Sigmoid colon (tissue), 4 donors: Measurements from ENCODE around the gene FOSL2.

Experiments
- EP300 ChIP-seq, 4 donors: sonication (generic); formaldehyde crosslinking; IDR thresholded peaks; one replicate each; pipeline ENCODE4 v1.6.1; 2017; ENCODE audit warnings: antibody characterized with exemption in 4 of 4
- POLR2A ChIP-seq, 2 donors: fragments of 450-650 bp; IDR thresholded peaks; one replicate each; pipeline ENCODE4 v1.6.1; 2016; ENCODE audit warnings: antibody characterized with exemption in 2 of 2, mild to moderate bottlenecking in 2 of 2, moderate library complexity in 2 of 2
- POLR2AphosphoS5 ChIP-seq, 4 donors: sonication (generic); formaldehyde crosslinking; IDR thresholded peaks; one replicate each; pipeline ENCODE4 v1.6.1; 2017; ENCODE audit warnings: antibody characterized with exemption in 4 of 4
- TF ChIP-seq, protein P1 (sequence below), 4 experiments: fragments of 450-650 bp in 3 of 4; fragments of 200-600 bp in 1 of 4; IDR thresholded peaks; one replicate each; pipeline ENCODE4 v1.5.1; 2016 to 2019; ENCODE audit warnings: antibody characterized with exemption in 4 of 4, mild to moderate bottlenecking in 3 of 4, moderate library complexity in 2 of 4

DNA sequence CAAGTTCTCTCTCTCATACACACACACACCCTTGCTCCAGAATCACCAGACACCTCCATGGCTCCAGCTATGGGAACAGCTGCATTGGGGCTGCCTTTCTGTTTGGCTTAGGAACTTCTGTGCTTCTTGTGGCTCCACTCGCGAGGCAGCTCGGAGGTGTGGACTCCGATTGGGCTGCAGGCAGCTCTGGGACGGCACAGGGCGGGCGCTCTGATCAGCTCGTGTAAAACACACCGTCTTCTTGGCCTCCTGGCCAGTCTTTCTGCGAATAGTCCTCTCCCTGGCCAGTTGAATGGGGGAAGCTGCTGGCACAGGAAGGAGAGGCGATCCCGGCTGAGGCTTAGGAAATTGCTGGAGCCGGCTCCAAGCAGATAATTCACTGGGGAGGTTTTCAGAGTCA lies 22.4 kb downstream of the FOSL2 start:
- TF ChIP-seq POLR2A (IDR thresholded peaks at IDR 0.05) (no peak), POLR2AphosphoS5 (IDR thresholded peaks at IDR 0.05) (peak in 2 of 4 donors; percentile 29 to 47), EP300 (IDR thresholded peaks at IDR 0.05) (no peak)
- TF ChIP-seq, protein P1, sequence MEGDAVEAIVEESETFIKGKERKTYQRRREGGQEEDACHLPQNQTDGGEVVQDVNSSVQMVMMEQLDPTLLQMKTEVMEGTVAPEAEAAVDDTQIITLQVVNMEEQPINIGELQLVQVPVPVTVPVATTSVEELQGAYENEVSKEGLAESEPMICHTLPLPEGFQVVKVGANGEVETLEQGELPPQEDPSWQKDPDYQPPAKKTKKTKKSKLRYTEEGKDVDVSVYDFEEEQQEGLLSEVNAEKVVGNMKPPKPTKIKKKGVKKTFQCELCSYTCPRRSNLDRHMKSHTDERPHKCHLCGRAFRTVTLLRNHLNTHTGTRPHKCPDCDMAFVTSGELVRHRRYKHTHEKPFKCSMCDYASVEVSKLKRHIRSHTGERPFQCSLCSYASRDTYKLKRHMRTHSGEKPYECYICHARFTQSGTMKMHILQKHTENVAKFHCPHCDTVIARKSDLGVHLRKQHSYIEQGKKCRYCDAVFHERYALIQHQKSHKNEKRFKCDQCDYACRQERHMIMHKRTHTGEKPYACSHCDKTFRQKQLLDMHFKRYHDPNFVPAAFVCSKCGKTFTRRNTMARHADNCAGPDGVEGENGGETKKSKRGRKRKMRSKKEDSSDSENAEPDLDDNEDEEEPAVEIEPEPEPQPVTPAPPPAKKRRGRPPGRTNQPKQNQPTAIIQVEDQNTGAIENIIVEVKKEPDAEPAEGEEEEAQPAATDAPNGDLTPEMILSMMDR (IDR thresholded peaks at IDR 0.05) = no peak
